SK-N-MC (cell line): ENCODE measurements around the gene CSPG5.

Experiments used
- EZH2 ChIP-seq: fragments of 200-600 bp; sonication (generic); IDR thresholded peaks from one replicate; pipeline ENCODE4 v1.6.1; 2017; ENCODE audit warnings: antibody characterized with exemption
- FOXP2 ChIP-seq: optimal IDR thresholded peaks from 2 replicates; pipeline ENCODE3; 2011; ENCODE audit warnings: mild to moderate bottlenecking, moderate library complexity; ENCODE audit not compliant: insufficient read depth; ENCODE audit errors: extremely low read length, control extremely low read depth
- POLR2AphosphoS5 ChIP-seq: IDR thresholded peaks from 2 replicates; pipeline ENCODE4 v1.6.1; 2012; ENCODE audit warnings: mild to moderate bottlenecking, low read depth, low read length, borderline replicate concordance

- no peak for TF ChIP-seq EZH2
- TF ChIP-seq POLR2AphosphoS5 = no peak
- TF ChIP-seq FOXP2 = no peak
Measured at GRCh38 chr3:47622671-47623461, 44.2 kb upstream of the CSPG5 start.
